Measurements from ENCODE around the gene MAP1B.
A peak's percentile ranks its signal among the peaks of the same experiment; 100 is the strongest.

MAP1B gene

DNA sequence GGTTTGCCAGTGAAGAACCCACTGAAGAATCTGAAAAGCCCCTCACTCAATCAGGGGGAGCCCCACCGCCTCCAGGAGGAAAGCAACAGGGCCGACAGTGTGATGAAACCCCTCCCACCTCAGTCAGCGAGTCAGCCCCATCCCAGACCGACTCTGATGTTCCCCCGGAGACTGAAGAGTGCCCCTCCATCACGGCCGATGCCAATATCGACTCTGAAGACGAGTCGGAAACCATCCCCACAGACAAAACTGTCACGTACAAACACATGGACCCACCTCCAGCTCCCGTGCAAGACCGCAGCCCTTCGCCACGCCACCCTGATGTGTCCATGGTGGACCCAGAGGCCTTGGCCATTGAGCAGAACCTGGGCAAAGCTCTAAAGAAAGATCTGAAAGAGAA, 92.4 kb downstream of the MAP1B start:
- DNase-seq = no peak

DNA sequence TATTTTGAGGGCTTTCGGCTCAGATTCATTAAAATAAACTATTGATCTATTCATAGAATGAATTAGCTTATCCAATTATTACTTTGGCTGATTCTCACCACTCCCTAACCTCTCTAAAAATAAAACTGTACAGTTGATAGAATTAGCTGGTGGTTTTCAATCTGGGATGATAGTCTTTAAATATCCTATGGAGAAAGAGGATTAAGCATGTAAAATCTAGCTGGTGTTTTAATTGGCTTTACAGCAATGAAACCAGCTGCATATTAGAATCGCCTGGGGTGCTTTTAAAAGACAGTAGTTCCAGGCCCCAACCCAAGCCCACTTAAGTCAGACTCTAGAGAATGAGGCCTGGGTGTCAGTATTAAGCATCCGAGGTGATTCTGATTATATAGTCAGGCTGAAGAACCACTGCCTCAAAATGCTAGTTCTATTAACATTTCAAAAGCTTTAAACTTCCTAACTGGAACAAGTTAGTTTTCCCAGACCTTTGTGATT, 95.1 kb downstream of the MAP1B start:
- DNase-seq = no peak

DNA sequence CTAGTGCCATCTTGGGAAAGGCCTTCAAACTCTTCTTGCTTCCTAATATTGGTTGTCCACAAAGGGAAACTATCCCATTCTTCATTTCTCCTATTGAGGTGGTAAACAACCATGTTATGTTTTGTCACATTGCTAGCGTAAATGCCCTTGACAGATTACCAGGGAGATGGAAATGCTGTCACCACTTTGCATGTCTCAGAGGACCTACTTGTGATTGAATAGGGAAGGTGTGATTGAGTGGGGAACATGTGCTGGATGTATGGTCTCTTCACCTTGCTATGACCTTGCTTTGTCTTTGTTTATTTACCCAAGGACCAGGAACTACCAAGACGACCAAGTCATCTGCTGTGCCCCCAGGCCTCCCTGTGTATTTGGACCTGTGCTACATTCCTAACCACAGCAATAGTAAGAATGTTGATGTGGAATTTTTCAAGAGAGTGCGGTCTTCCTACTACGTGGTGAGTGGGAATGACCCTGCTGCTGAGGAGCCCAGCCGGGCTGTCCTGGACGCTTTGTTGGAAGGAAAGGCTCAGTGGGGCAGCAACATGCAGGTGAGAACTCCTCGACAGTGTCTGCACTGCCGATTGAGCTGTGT, 96.1 kb downstream of the MAP1B start:
- DNase-seq = no peak

DNA sequence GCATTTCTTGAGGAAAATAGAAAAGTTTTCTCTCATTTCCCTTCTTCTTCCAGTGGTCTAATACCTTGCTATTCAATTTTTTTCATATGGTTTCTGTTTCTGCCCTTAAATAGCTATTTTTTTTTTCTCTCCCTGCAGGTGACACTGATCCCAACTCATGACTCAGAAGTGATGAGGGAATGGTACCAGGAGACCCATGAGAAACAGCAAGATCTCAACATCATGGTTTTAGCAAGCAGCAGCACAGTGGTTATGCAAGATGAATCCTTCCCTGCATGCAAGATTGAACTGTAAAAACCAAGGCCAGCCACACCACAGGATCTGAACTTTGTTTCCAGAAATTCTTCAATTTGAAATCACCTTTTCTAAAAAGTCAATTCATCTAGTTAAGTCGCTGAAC, 97.7 kb downstream of the MAP1B start:
- DNase-seq = no peak

DNA sequence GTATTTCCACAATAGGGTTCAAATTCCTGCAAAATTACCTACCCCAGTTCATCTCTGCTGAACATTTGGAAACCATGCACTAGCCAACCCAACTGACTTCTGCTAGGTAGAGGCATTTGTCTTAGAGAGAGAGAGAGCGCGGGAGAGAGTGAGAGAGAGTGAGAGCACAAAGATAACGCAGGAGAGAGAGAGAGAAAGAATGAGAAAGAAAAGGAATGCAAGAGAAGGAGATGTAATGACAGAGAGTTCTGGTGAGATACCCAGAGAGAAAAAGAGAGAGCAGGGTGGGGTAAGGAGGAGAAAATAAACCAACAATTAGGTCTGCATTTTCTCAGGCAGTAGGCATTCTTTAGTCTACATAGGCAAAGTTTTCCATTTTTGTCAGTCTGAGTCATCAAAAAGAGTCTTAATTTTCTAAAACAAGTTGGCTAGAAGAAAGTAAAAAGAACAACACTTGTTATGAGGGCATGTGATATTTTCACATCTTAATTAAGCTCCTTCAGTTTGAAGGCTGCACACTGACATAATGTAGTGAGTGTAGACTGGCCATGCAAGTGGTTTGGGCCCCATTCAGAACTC, 98.2 kb downstream of the MAP1B start:
- no peak for DNase-seq

DNA sequence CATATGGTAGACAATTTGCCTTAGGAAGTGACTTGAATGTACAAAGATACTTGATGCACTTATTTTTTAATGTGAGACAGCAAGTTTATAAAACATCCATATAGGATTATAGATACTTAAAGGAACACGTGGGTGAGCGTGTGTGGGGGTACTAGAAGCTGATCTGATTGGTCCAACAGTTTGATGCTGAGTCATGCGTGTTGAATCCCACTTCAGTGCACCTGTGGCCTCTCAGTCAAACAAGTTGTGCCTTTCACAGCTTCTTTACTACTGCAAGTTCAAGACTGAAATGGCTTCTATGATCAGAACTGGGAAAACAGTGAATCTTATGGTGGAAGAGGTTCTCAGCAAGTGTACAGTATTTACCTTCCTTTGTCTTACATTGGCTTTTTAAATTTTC, 98.9 kb downstream of the MAP1B start:
- DNase-seq = no peak

DNA sequence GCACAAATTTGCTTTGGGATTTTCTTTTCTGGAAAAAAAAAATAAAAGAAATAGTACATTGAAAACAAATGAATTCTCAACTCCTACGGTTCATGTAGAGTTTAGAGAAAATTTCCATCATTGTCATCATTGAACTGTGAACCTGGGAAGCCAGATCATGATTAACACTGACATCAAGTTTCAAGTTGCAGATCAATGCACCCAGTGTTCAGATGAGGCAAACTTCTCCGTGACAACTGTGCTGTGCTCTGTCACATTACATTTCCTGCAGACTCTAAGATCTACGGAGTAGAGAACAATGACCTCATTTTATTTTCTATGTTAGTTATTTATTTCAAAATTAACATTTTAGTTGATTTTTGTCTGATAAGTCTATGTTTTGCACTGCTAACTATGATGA, 99.7 kb downstream of the MAP1B start:
- DNase-seq = no peak

DNA sequence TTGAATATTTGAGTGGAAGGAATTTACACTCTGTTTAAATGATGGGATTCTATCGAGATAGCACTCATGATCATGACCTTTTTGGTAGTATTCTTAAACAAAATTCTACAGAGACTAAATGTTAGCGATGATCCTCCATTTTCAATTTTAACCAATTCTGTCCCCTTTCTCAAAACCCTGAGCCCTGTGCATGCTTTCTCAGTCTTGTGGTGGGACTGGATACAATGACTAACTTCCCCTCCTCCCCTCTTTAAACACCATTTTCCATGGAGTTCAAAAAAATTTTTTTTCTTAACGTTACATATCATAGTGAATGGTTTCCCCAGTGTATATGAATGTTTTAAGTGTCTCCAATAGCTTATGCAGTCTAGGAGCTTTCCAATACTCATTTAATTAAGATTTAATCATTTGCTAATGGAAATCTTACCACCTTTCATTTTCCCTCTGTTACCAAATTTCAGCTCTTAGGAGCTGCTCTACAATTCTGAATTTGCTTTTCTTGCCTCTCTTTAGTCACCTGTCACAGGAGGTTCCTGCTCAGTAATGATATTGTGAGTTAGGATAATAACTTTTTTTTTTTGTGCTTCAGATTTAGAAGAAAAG, 101.2 kb downstream of the MAP1B start:
- DNase-seq = no peak

DNA sequence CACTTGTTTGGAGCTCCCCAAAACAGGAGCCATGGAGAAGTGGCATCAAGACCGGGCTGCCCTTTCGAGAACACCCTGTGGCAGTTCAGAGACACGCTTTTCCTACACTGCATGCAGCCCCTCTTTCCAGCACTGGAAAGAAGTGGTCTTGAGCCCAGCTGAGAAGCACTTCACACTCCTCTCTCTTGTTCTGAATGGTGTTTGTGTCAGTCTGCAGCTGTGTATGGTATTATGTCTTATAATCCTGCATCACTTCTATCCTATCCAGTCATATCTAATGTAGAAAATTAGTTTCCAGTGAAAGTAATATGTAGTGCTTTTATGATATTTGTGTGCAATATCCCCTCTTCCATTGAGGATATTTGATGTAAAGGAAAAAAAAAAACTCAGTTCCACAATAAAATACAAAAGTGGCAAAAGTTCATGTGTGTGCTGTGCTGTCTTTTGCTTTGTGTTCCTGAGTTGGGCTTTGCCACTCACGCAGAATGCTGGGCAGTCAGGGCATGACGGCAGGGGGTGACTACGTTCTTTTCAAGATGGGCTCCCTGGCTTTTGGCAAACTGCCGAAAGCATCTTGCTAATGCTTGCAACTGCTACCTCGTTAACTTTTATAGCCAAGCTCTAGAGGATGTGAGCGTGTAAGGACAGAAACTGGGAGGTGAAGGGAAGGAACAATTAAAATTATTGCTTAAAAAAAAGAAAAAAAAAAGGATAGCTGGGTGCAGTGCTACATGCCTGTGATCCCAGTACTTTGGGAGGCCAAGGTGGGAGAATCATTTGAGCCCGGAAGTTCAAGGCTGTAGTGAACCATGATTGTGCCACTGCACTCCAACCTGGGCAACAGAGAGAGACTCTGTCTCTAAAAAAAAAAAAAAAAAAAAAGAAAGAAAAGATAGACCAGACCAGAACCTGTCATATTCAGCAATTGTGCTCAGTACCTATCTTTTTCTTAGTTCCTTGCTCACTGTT, 102.2 kb downstream of the MAP1B start:
- DNase-seq = peak; percentile 64

DNA sequence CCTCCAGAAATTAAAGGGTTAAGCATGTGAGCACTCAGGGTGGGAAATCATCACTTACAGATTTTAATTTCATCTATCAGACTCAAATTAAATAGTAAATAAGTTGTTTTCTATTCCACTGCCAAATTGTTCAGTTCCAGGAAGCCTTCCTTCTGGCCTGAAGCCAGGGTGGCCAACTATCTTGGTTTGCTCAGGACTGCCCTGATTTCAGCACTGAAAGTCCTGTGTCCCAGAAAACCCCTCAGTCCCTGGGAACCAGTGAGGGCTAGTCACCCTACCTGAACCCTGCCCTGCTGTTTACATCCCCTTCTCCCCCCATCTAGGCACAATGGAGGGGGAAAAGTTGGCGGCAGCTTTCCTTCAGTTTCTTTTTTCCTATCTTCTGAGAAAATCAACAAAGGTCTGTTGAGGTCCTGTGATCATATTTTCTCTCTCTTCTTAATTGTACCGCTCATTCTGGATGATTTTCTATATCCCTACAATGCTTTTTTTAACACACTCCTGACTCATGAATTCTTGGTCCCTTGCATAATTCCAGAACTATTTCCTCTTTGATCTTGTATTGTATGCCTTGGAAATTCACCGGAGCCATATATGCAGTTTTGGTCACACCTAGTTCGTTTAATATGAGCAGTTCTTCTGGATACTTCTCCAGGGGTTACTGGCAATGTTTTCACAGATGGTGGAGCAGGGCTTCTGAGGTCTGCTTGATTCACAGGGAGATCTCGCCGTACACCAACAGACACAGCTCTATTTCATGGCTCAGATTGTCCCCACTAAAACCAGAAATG, 103.8 kb downstream of the MAP1B start:
- peak; percentile 26 for DNase-seq

DNA sequence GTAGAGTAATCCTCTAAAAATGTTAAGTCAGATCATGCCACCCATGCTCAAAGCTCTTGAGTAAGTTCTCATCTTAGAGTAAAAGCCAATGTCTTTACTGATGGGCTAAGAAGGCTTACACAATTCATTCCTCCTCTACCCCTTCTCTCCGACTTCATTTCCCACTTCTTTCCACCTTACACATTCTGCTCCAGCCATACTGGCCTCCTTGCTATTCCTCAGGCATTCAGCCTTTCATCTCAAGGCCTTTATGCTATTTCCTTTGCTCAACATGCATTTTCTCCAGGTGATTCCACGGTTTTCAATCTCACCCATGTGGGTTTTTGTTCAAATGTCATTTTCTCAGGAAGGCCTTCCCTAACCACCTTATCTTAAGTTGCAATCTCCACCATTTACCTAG, 104.9 kb downstream of the MAP1B start:
- DNase-seq = no peak

DNA sequence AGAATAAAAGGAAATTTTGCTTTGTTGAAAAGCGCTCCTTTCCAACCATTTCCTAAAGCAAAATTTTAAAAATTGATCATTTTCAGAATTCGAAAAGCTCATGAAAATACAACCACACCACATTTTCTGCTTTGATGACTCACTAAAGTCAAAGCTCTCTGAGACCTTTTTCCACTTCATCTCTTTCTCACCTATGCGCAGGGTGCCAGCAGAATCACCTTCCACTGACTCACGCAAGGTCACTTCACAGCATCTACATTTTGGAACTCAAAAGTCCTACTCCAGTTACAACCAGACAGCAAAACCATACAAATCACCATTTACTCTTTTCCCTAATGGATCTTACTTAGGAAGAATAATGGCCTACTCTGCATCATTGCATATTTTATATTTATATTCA, 106.2 kb downstream of the MAP1B start:
- no peak for DNase-seq

DNA sequence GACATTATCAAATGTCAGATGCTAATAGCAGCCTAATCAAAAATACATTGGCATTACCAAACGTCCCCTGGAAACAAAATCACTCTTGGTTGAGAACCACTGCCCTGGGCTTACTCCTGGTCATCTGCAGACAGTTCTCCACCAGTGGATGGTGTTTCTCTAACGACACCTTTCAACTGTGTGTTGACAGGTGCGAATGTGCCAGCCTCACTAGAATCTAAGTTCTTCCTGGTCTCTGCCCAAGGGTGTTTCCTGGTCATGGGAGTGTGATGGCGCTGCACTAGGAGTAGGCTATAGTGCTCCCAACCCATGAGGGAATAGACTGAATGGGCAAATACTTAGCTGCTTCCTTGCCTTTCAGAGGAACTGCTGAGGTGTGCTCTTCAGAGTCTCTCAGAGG, 106.9 kb downstream of the MAP1B start:
- DNase-seq = no peak

DNA sequence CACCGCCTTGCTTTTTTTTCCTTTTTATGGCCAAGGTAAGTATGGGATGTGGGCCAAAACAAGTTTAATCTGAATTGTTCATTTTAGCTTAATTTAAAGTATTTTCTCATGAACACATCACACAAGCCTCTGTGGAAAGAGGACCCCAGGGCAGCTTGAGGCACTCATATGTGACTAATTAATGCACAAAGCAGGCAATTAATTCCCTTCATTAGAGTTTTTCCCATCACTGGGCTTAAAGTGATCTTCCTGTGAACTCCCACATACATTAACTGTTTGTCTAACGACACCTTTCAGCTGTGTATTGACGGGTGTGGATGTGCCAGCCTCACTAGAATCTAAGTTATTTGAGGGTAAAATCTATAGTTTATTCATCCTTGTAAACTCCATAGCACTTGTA, 109.5 kb downstream of the MAP1B start:
- no peak for DNase-seq

DNA sequence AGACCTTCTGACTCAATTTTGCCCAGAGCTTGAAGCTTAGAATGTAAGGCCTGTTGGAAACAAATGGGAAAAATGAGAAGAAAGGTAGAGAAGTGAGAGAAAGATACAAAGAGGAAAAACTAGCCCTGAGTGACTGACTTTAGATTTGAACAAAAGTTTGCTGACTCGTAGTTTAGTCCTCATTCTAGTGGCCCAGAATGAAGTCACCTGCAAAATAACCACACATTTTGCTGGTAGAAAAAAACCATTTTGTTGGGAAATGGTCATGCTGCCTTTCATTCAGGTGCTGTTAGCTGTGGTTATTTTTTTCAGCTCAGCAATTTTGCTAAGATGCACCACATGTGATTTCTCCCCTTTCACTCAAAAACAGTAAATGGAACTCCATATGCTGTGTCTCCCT, 113.8 kb downstream of the MAP1B start:
- no peak for DNase-seq

DNA sequence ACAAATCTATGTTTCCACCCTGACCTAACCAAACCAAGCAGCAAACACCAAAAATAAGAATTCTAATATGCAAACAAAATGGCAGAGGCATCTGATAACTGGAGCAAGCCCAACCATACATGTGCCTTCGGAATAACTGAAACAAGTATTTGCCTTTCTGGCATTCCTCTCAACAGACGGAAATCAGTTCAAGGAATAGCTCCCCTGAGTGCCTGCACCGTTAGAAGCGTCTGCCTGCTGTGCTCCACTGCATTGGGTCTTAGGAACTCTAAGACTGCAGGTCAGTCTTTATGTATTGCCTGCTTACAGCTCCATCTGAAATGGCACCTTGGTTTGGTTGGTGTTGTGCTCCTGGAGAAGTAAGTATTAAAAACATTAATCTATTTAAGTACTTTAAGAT, 114.3 kb downstream of the MAP1B start:
- no peak for DNase-seq

DNA sequence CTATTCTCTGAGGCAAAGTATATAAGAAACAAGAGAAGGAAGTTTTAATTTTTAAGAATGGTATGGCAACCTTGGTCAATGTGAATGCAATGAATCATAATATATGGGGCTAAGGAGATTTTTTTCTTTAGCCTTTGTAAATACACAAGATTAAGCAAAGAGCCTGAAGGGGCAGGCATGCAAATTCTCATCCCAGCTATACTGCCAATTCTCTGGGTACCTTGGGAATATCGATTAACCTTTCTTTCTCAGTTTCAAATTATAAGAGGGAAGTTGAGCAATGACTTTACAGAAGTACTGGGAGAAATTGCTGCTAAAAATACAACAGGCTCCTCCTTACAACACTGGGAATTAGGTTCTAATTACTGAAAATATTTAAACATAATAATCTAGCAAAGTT, 115.2 kb downstream of the MAP1B start:
- DNase-seq = no peak

DNA sequence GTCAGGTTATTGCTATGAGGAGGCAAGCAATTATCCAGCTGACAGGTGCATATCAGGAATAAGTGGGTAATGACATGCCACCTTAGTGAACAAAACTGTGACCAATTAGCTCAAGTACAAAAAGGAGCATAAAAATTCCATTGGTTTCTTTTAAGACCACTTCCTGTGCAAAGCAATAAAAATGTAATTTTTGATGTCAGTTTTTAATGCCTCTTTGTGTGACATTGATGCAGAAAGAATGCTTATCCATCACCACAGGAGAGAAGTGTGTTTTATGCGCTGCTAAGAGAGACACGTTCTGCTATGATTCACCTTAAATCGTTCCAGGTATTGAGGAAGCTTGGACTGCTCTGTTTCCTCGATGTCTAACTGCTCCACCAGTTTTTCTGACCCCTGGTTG, 116.1 kb downstream of the MAP1B start:
- DNase-seq = no peak

DNA sequence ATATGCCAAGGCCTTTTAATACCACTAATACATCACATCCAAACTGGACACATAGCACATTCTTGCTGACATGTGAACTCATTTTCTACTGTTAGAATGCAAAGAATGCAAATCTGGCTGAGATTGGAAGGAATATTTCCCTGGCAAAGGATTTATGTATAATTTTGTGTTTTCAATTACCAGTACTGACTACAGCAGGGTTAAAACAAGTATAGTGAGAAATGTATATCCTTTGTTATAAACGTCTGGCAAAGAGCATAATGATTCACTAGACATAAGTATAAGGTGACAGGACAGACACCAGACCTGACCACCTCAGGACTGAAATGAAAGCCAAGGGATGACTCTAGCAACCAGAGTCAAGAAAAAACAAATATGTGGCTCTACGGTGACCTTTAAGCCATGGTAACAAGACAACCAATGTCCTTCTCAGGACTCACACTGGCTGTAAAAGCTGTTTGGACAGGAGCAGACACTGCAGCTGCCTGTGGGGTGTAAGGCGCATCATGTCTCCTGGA, 117.7 kb downstream of the MAP1B start:
- no peak for DNase-seq

DNA sequence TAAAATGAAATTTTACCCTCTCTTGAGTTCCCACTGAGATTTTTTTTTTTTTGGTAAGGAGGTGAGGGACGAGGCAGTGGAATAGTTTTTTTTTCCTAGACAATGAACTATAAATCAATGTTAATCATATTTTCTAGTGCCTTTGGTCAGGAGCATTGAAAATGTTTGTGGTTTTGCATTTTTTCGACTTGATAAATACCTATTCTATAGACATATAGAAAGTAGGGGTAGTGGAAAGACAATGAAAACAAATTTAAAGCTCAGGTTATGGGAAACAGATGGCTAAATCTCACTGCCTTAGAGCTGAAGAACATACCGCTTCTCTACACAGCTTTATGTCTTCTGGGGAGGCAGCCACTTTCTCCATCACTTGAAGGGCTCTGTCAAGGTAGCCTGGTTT, 118.5 kb downstream of the MAP1B start:
- DNase-seq = no peak

DNA sequence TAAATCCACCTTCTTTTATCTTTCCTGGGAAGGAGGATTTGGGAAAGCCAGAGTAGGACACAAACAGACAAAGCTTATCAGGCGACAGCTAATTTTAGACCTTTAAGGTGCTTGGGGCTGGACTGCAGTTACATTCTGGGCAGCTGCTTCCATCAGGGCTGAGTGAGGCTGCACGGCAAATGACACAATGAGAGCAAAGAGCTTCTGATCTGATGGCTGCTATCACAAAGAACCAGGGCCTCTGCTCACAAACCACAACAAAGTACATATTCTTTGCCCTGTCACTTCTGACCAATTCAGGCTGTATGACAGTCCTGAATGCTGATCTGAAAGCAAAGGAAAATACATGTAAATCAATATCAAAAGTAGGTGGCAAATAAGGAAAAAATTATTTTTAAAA, 119.7 kb downstream of the MAP1B start:
- no peak for DNase-seq

DNA sequence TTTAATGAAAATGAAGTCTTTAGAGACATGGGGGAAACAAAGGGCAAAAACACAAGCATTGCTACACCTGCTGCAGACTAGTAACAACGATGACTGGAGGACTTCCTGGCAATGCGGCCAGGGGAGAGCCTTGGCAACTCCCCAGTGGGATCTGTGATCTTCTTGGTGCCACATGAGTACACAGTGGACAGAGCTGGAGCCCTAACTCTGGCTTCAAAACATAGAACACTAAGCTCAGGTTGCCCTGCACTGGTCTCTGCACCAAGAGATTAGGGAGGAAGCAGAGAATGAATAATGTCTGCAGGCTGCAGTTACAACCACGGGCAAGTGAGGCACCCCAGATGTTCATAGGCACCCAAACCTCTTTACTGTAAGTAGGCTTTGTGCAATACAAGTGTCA, 121.7 kb downstream of the MAP1B start:
- DNase-seq = no peak
